SK-N-SH (cell line): ENCODE measurements around the gene PAPPA2. TPM values are rescaled to one million over a fixed set of nuclear protein-coding genes. Genes with fewer than 3 reads are reported as not detected.
A peak's percentile ranks its signal among the peaks of the same experiment; 100 is the strongest.

Source experiments
- CTCF ChIA-PET: fragments of 300-600, 350-600 bp; formaldehyde crosslinking; extraction: SDS; loops from one replicate; lab custom pipeline; 2021; lab: Yijun Ruan, JAX
- POLR2A ChIA-PET: fragments of 350-600 bp; sonication (Branson Sonifier 250); formaldehyde crosslinking; extraction: SDS; loops from one replicate; lab custom pipeline; 2020; ENCODE audit warnings: antibody characterized with exemption, inconsistent platforms; lab: Yijun Ruan, JAX
- DNase-seq: peaks from one replicate; pipeline ENCODE4 v3.0.0; 2012
- H2AFZ ChIP-seq: fragments of 200-600 bp; sonication (generic); 2 replicates; pipeline ENCODE4 v1.8.1; 2016; ENCODE audit warnings: antibody characterized with exemption, mild to moderate bottlenecking, low read depth
- H3F3A ChIP-seq: fragments of 200-600 bp; sonication (generic); replicated peaks from 2 replicates; pipeline ENCODE3; 2016; ENCODE audit warnings: antibody characterized with exemption, mild to moderate bottlenecking; ENCODE audit not compliant: insufficient read depth
- H3K27ac ChIP-seq, 2 experiments: fragments of 200-500 bp in 1 of 2; fragments of 200-600 bp in 1 of 2; sonication (Bioruptor generic) in 1 of 2; sonication (generic), shearing (Covaris generic) in 1 of 2; 2 replicates each; pipeline versions ENCODE4 v1.5.1 to v1.6.1; 2014 to 2016; ENCODE audit warnings: low read depth in 2 of 2, inconsistent platforms in 1 of 2, low read length in 1 of 2, mild to moderate bottlenecking in 1 of 2, mixed read lengths in 1 of 2
- H3K27me3 ChIP-seq: fragments of 200-600 bp; sonication (generic), shearing (Covaris generic); 2 replicates; pipeline ENCODE4 v1.6.1; 2016; ENCODE audit warnings: mixed run types; ENCODE audit not compliant: insufficient read depth
- H3K36me3 ChIP-seq, 2 experiments: fragments of 200-500 bp in 1 of 2; fragments of 200-600 bp in 1 of 2; sonication (Bioruptor generic) in 1 of 2; sonication (generic) in 1 of 2; replicated peaks in 1 of 2; 2 replicates each; pipeline versions ENCODE3 to v1.5.1; 2014 to 2016; ENCODE audit warnings: low read length in 1 of 2, mild to moderate bottlenecking in 1 of 2; ENCODE audit not compliant: insufficient read depth in 2 of 2, control insufficient read depth in 1 of 2
- H3K4me1 ChIP-seq, 2 experiments: fragments of 200-500 bp in 1 of 2; fragments of 200-600 bp in 1 of 2; sonication (Bioruptor generic) in 1 of 2; sonication (generic), shearing (Covaris generic) in 1 of 2; 2 replicates each; pipeline versions ENCODE4 v1.5.1 to v1.6.1; 2014 to 2016; ENCODE audit warnings: low read depth in 1 of 2, low read length in 1 of 2, mixed run types in 1 of 2; ENCODE audit not compliant: insufficient read depth in 2 of 2, control insufficient read depth in 1 of 2
- H3K4me2 ChIP-seq: fragments of 200-600 bp; sonication (generic), shearing (Covaris generic); 2 replicates; pipeline ENCODE4 v1.6.1; 2017; ENCODE audit warnings: mixed run types
- H3K4me3 ChIP-seq, 2 experiments: fragments of 200-500 bp in 1 of 2; fragments of 200-600 bp in 1 of 2; sonication (Bioruptor generic) in 1 of 2; sonication (generic), shearing (Covaris generic) in 1 of 2; 2 replicates each; pipeline versions ENCODE4 v1.5.1 to v1.8.1; 2014 to 2016; ENCODE audit warnings: low read depth in 2 of 2, inconsistent platforms in 1 of 2, low read length in 1 of 2, mild to moderate bottlenecking in 1 of 2, mixed read lengths in 1 of 2, moderate library complexity in 1 of 2
- H3K79me2 ChIP-seq: fragments of 200-600 bp; sonication (generic); 2 replicates; pipeline ENCODE4 v1.8.1; 2017; ENCODE audit warnings: mild to moderate bottlenecking; ENCODE audit not compliant: insufficient read depth
- H3K9ac ChIP-seq: fragments of 200-600 bp; sonication (generic); 2 replicates; pipeline ENCODE4 v1.6.1; 2017; ENCODE audit warnings: mixed run types
- H3K9me2 ChIP-seq: fragments of 200-600 bp; sonication (generic); 2 replicates; pipeline ENCODE4 v1.6.1; 2017; ENCODE audit warnings: mixed run types
- H3K9me3 ChIP-seq: fragments of 200-600 bp; sonication (generic); 2 replicates; pipeline ENCODE4 v1.6.1; 2017; ENCODE audit warnings: mixed run types, mild to moderate bottlenecking, moderate library complexity
- H4K20me1 ChIP-seq: fragments of 200-600 bp; sonication (generic); 2 replicates; pipeline ENCODE4 v1.6.1; 2017; ENCODE audit warnings: mild to moderate bottlenecking, mixed run types; ENCODE audit not compliant: insufficient read depth
- EZH2phosphoT487 ChIP-seq: fragments of 200-600 bp; sonication (generic); IDR thresholded peaks from 2 replicates; pipeline ENCODE4 v1.6.1; 2017; ENCODE audit warnings: low read depth, mixed run types, mild to moderate bottlenecking, antibody characterized with exemption, moderate library complexity, borderline replicate concordance
- MEF2A ChIP-seq: IDR thresholded peaks from 2 replicates; pipeline ENCODE4 v1.4.0; 2012; ENCODE audit warnings: low read depth, borderline replicate concordance
- NFIC ChIP-seq: IDR thresholded peaks from 2 replicates; pipeline ENCODE4 v1.4.0; 2012; ENCODE audit warnings: borderline replicate concordance
- RFX5 ChIP-seq: IDR thresholded peaks from 2 replicates; pipeline ENCODE4 v1.6.1; 2012; ENCODE audit warnings: mild to moderate bottlenecking, improper control_type of control experiment, low read length
- SMC3 ChIP-seq: IDR thresholded peaks from 2 replicates; pipeline ENCODE4 v1.6.1; 2012; ENCODE audit warnings: low read depth, low read length, improper control_type of control experiment
- TCF12 ChIP-seq: IDR thresholded peaks from 2 replicates; pipeline ENCODE4 v1.4.0; 2012
- WGBS: methylation state at CpG from one replicate; pipeline ENCODE4 v1.1.6; 2017; ENCODE audit warnings: low lambda C conversion rate; 5-methylcytosine and 5-hydroxymethylcytosine counted together
- polyA plus RNA-seq, 3 experiments: library from polyadenylated mRNA; depleted of rRNA; stranded (reverse); fragments of >200 nt; gene quantifications; 2 replicates each; pipeline ENCODE4 v1.2.3, GENCODE V29; 2012
- TF ChIP-seq, protein P1 (sequence below): fragments of 200-600 bp; sonication (generic); IDR thresholded peaks from 2 replicates; pipeline ENCODE4 v1.6.1; 2017; ENCODE audit warnings: antibody characterized with exemption, mild to moderate bottlenecking, moderate library complexity
- TF ChIP-seq, protein P2 (sequence below): IDR thresholded peaks from 2 replicates; pipeline ENCODE4; 2012

The PAPPA2 gene
- polyA plus RNA-seq, 1 of the 3 experiments (the other 2 are of a cell fraction): 0.02 TPM

DNA sequence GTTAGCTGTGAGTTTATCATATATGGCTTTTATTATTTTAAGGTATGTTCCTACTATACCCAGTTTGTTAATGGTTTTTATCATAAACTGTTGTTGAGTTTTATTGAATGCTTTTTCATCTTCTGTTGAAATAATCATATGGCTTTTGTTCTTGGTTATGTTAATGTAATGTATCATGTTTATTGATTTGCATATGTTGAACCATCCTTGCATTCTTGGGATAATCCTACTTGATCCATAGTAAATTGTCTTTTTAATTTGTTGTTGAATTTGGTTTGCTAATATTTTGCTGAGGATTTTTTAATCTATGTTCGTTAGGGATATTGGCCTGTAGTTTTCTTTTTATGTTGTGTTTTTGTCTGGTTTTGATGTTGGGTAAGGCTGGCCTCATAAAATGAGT is 185.6 kb downstream of the PAPPA2 start:
- no peaks in the 10 kb centered on the region for H3F3A ChIP-seq
- no peaks in the 10 kb centered on the region for H3K79me2 ChIP-seq
- H3K9me3 ChIP-seq: no peaks in the 10 kb centered on the region
- CTCF ChIA-PET: no interaction called here
- H3K27me3 ChIP-seq: no peaks in the 10 kb centered on the region
- WGBS: 0% methylated on average over 1 of the region's 1 CpG
- H3K9me2 ChIP-seq: no peaks in the 10 kb centered on the region
- DNase-seq: no peak
- no peaks in the 10 kb centered on the region for H3K36me3 ChIP-seq
- H3K27ac ChIP-seq: no peak overlapping the region
- no peak for TF ChIP-seq EZH2phosphoT487
- no peak overlapping the region for H3K9ac ChIP-seq
- POLR2A ChIA-PET: no interaction called here
- H3K4me3 ChIP-seq: no peak overlapping the region
- H3K4me1 ChIP-seq: no peaks in the 10 kb centered on the region
- no peak overlapping the region for H2AFZ ChIP-seq
- H3K4me2 ChIP-seq: no peak overlapping the region
- no peaks in the 10 kb centered on the region for H4K20me1 ChIP-seq

DNA sequence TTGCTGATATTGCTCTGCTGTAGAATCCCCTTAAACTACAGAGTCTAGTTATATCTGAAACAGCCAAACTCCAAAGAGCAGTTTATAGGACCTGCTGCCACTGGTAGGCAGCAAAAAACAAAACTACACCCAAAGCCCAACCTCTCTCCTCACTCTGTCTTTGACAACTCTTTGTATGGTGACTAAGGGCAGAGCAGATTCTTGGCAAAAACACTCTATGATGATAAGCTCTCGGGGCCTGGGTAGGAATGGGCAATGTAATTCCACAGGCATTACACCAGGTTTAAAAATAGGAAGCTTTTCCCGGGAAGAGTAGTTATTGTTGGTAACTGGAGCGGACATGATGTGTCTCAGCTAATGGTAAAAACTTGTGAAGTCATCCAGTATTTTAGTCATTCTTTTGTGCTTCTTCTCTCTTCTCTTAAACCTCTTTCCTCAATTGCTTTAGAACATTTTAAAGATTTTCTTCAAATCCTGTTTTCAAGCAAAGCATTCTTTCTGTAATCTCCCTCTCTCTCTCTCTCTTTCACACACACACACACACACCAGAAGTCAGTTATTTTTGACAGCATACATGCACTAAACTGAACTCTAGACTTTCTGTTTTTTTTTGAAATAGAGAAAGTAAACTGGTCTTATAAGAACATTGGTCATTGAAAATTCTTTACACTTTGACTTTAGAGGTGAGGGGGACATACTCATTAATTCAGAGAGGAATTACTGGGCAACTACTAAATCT is 193.5 kb downstream of the PAPPA2 start:
- H3K27ac ChIP-seq: peak overlapping the region in 1 of 2 experiments; percentile 63; a peak in 2 of 4 replicates
- no peaks in the 10 kb centered on the region for H4K20me1 ChIP-seq
- no peaks in the 10 kb centered on the region for H3K4me1 ChIP-seq
- peaks cover 3% of the 10 kb centered on the region; the same call in 1 of the 2 replicates for H3K9me3 ChIP-seq
- no peaks in the 10 kb centered on the region for H3K36me3 ChIP-seq
- H3K4me2 ChIP-seq: peak overlapping the region; percentile 18; the same call in 1 of the 2 replicates
- H3F3A ChIP-seq: no peaks in the 10 kb centered on the region
- ChIA-PET POLR2A (no interaction called here), CTCF (no interaction called here)
- no peak for DNase-seq
- no peak overlapping the region for H2AFZ ChIP-seq
- H3K79me2 ChIP-seq: no peaks in the 10 kb centered on the region
- no peaks in the 10 kb centered on the region for H3K27me3 ChIP-seq
- peak overlapping the region; percentile 6; the same call in 1 of the 2 replicates for H3K9ac ChIP-seq
- 8% methylated on average over 3 of the region's 3 CpGs for WGBS
- no peak overlapping the region for H3K4me3 ChIP-seq
- H3K9me2 ChIP-seq: no peaks in the 10 kb centered on the region
- peak; percentile 92 for TF ChIP-seq MEF2A
- TF ChIP-seq, protein P1, sequence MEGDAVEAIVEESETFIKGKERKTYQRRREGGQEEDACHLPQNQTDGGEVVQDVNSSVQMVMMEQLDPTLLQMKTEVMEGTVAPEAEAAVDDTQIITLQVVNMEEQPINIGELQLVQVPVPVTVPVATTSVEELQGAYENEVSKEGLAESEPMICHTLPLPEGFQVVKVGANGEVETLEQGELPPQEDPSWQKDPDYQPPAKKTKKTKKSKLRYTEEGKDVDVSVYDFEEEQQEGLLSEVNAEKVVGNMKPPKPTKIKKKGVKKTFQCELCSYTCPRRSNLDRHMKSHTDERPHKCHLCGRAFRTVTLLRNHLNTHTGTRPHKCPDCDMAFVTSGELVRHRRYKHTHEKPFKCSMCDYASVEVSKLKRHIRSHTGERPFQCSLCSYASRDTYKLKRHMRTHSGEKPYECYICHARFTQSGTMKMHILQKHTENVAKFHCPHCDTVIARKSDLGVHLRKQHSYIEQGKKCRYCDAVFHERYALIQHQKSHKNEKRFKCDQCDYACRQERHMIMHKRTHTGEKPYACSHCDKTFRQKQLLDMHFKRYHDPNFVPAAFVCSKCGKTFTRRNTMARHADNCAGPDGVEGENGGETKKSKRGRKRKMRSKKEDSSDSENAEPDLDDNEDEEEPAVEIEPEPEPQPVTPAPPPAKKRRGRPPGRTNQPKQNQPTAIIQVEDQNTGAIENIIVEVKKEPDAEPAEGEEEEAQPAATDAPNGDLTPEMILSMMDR: peak; percentile 19
- no peak for TF ChIP-seq RFX5
- TF ChIP-seq, protein P2, sequence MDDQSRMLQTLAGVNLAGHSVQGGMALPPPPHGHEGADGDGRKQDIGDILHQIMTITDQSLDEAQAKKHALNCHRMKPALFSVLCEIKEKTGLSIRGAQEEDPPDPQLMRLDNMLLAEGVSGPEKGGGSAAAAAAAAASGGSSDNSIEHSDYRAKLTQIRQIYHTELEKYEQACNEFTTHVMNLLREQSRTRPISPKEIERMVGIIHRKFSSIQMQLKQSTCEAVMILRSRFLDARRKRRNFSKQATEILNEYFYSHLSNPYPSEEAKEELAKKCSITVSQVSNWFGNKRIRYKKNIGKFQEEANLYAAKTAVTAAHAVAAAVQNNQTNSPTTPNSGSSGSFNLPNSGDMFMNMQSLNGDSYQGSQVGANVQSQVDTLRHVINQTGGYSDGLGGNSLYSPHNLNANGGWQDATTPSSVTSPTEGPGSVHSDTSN: peak; percentile 35; the same call in 1 of the 2 replicates
- 0 out of 2 replicates have a peak, but pooled peaks have one; percentile 8 for TF ChIP-seq TCF12
- peak; percentile 49; the same call in 1 of the 2 replicates for TF ChIP-seq NFIC
- no peak for TF ChIP-seq SMC3
